GM19452 (cell line): ENCODE results near the gene WDR91.
"Not testable (repeated sequence)": the region's sequence is repeated elsewhere in the genome, so short reads cannot be mapped to it uniquely, and the experiment has no call there.

ENCODE experiments used
- ATAC-seq: cut with Tn5 transposase; IDR thresholded peaks from one replicate; pipeline ENCODE4 v1.9.1; 2021; ENCODE audit not compliant: unreplicated experiment

Gene WDR91

GRCh38 chr7:135234095-135234494 lies 22.8 kb upstream of the WDR91 start:
- ATAC-seq = not testable (repeated sequence)

GRCh38 chr7:135233570-135233969 lies 22.2 kb upstream of the WDR91 start, which contains the start of gene STRA8:
Gene STRA8 (plus strand): TSS chr7:135233838. CDS start chr7:135240525, 6,687 bp downstream.
- no peak for ATAC-seq

GRCh38 chr7:135232720-135233119 lies 21.4 kb upstream of the WDR91 start:
- ATAC-seq = no peak

DNA sequence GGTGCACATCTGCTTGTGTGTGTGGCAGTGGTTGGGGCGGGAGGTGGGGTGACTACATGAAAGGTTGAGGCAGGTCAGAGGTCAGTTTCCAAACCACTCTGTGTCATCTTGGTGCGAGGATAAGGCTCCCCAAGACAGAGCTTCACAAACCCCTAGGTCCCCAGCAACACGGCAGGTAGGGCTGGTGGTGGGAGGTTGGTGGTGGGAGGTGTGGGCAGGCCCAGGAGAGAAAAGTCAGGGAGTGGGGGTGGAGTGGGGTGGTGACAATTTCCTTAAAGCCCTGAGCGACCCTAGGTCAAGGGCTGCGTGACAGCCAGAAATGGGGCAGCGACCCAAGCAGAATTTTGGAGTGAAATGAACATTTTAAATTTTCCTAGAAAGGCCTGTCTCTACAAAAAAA lies 20.8 kb upstream of the WDR91 start:
- ATAC-seq = no peak

DNA sequence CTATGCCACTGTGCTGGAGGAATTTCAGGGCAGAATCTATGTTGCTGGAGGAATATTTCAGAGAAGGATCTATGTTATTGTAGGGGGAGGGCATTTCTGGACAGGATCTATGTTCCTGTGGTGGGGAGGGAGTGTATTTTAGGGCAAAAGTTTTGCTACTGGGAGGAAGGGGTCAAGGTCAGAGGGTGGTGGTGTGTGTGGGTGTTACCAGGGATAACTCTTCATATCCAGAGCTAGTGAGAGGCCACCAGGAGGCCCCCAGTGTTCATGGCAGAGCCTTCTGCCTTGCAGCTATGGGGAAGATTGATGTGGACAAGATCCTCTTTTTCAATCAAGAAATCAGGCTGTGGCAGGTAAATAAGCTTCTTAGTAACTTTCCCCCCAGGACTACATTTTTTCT lies 20.4 kb upstream of the WDR91 start:
- no peak for ATAC-seq

- ATAC-seq = no peak
Observed at GRCh38 chr7:135224027-135224426, 12.7 kb upstream of the WDR91 start.

- ATAC-seq = no peak
Observed at GRCh38 chr7:135217645-135218509, 6.6 kb upstream of the WDR91 start.

DNA sequence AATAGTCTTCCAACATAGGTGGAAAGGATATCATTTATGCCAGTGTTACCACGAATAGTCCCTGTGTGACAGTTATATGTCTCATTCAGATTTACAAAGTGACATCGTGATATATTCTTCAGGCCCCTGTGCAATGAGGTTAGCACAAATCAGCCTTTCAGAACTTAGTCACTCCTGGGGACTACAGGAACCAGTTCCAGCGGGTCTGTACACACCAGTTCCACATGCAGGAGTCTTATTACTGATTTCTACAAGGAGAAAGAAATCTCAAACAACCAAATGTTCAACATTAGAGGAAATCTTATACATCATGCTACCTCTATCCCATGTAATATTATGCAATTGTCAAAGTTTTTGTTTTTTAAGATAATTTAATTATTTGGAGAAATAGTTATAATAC lies 4.4 kb upstream of the WDR91 start:
- no peak for ATAC-seq

DNA sequence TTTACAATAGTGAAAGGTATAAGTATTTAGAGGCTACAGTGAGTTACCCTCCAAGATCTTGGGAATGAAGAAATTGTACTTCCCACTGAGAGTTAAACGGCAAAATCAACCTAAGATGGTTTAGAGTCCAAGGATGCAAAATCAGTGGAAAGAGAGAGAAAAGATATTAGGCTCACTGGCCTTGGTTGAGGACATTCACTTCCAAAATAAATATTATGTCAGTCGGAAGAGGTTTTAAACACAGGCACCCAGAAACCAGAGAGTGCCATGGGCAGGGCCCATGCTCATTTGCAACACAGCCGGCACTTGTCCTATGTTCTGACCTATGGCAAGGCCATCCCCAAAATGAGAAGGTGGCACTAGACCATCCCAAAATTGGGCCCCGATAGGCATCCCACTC lies 3.9 kb upstream of the WDR91 start:
- ATAC-seq = no peak

GRCh38 chr7:135213831-135214230 lies 2.5 kb upstream of the WDR91 start:
- no peak for ATAC-seq

GRCh38 chr7:135211946-135212685 lies 790 bp upstream of the WDR91 start:
- ATAC-seq = not testable (repeated sequence)

GRCh38 chr7:135210888-135211178 lies 493 bp downstream of the WDR91 start:
- peak; percentile 0 for ATAC-seq

GRCh38 chr7:135209225-135209834 lies 2.0 kb downstream of the WDR91 start:
- no peak for ATAC-seq

DNA sequence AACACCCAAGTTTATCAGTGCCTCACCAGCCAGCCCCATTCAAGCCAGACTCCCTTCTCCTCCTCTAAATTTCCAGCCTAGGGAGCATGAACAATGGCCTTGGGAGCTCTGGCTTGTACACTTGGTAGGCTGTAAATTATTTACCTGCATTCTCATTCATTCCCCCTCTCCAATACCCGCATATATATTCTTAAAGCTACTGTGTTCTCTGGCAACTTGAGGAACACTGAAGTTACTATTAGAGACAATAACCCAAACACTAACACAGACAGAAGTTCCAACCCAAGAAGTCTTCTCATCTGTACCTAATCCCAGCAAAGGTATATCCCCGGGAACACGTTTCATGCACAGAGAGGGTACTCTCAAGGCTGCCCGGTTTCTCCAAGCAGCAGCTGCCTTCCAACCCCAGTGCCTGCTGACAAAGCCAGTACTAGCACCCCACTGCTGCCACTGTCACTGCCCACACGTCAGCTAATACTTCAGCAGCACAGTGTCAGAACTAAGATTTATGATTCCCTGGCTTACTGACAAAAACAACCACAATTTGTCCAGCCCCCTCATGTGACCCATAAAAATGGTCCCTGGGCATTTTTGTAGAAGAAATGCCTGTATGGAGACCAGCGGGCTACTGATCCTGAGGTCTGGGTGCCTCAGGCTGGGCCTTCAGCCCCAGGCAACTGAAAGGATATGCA lies 3.1 kb downstream of the WDR91 start:
- no peak for ATAC-seq

DNA sequence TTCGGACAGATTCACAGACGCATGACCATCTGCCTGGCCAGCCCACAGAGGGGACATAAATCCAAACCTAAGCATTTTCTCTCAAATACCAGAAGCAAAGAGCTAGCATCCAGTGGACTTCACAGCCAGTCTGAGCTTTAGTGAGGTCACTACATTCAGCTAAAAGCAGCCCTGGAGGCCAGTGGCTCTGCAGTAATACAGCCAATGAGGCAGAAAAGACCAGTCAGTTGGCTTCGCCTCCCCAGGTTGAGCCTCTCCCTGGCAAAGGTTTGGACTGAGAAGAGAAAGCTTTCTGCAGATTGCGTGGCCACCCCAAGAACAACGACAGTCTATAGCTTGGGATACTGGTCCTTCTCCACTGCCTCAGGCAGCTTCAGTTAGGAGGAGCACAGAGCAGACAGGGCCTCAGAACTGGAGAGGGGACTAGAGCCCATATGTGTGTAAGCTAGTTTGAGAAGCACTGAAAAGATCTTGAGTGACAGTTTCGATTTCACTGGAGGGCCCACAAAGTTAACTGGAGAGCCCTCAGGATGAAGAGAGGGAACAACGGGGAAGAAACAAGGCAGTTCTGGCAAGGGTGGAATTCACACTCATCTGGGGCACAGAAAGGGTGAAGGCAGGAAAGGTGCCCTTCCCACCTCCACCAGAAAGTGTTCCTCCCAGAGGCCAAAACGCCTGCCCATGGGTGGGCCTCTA lies 3.8 kb downstream of the WDR91 start:
- ATAC-seq = no peak

GRCh38 chr7:135206941-135207391 lies 4.4 kb downstream of the WDR91 start:
- ATAC-seq = peak; percentile 35

DNA sequence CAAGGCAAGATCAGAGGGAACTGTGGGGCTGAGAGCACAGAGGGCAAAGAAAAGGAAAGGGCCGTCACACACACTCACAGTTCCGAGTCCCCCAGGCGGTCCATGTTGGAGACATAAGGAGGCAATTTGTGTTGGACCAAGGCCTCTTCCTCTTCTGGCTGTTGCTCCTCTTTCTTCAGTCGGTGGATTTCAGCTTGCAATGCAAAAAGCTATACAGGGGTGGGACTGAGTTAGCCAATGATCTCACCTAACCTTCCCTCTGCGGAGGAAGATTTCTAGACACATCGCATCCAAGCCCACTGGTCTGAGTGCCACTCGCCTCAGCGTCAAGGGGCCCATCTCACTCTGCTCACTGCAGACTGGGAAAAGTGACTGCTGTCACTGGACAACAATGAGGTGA lies 5.5 kb downstream of the WDR91 start:
- no peak for ATAC-seq

- ATAC-seq = no peak
Observed at GRCh38 chr7:135204876-135205275, 6.5 kb downstream of the WDR91 start.

GRCh38 chr7:135204341-135204749 lies 7.0 kb downstream of the WDR91 start:
- no peak for ATAC-seq

GRCh38 chr7:135201350-135201749 lies 10.0 kb downstream of the WDR91 start:
- ATAC-seq = no peak
